Endothelial cell of umbilical vein (primary cell): Measurements from ENCODE around the gene INHBB. TPM values are rescaled to one million over a fixed set of nuclear protein-coding genes. Genes with fewer than 3 reads are reported as not detected.

Source experiments
- BruUV-seq: library from RNA; stranded (reverse); fragments of 400-500 nt; replicated peaks from 2 replicates; lab custom pipeline; 2021; lab: Mats Ljungman, UMichigan
- CTCF ChIA-PET: fragments of 300-600, 350-600 bp; sonication (Branson Sonifier 250); formaldehyde crosslinking; loops from one replicate; lab custom pipeline; 2021; ENCODE audit warnings: antibody characterized with exemption, inconsistent platforms; lab: Charles Lee
- POLR2A ChIA-PET: fragments of 300-600, 350-600 bp; sonication (Branson Sonifier 250); formaldehyde crosslinking; loops from one replicate; lab custom pipeline; 2021; ENCODE audit warnings: antibody characterized with exemption, inconsistent platforms; lab: Charles Lee
- DNase-seq: peaks from one replicate; pipeline ENCODE4 v3.0.0-alpha.2; 2011; ENCODE audit warnings: low read depth, low spot score
- FAIRE-seq: peaks from 2 replicates; lab custom pipeline; 2011; peaks lifted over from hg19 to GRCh38; lab: Jason Lieb, UNC
- H2AFZ ChIP-seq: 2 replicates; pipeline ENCODE4 v1.6.0; 2012; ENCODE audit warnings: low read depth, low read length, control low read depth, inconsistent platforms
- H3K27ac ChIP-seq: 2 replicates; pipeline ENCODE4 v1.5.1; 2011; ENCODE audit warnings: low read depth, mild to moderate bottlenecking, control low read depth, low read length, moderate library complexity; ENCODE audit not compliant: insufficient read depth
- H3K27me3 ChIP-seq, 2 experiments: 2 replicates each; pipeline versions ENCODE4 v1.6.0 to v1.6.1; 2011; ENCODE audit warnings: low read length in 2 of 2, mixed read lengths in 1 of 2; ENCODE audit not compliant: control insufficient read depth in 2 of 2, insufficient read depth in 2 of 2
- H3K36me3 ChIP-seq, 2 experiments: 2 replicates in 1 of 2; 3 replicates in 1 of 2; pipeline ENCODE4 v1.5.1; 2011; ENCODE audit warnings: low read length in 2 of 2, mild to moderate bottlenecking in 1 of 2, moderate library complexity in 1 of 2; ENCODE audit not compliant: control insufficient read depth in 2 of 2, insufficient read depth in 2 of 2; ENCODE audit errors: extremely low read depth in 1 of 2
- H3K4me1 ChIP-seq: 3 replicates; pipeline ENCODE4 v1.5.1; 2011; ENCODE audit warnings: mild to moderate bottlenecking, low read length; ENCODE audit not compliant: control insufficient read depth, insufficient read depth; ENCODE audit errors: extremely low read depth
- H3K4me2 ChIP-seq: 2 replicates; pipeline ENCODE4 v1.6.1; 2011; ENCODE audit warnings: low read length, control low read depth, mixed read lengths; ENCODE audit not compliant: insufficient read depth
- H3K4me3 ChIP-seq, 3 experiments: fragments of 200-600 bp in 1 of 3; sonication (generic), shearing (Covaris generic) in 1 of 3; replicated peaks in 1 of 3; 2 replicates each; pipeline ENCODE4 v1.5.1; 2011 to 2016; ENCODE audit warnings: control low read depth in 3 of 3, low read length in 3 of 3, mild to moderate bottlenecking in 2 of 3, inconsistent platforms in 1 of 3, low read depth in 1 of 3, moderate library complexity in 1 of 3; ENCODE audit not compliant: insufficient read depth in 1 of 3
- H3K79me2 ChIP-seq: 2 replicates; pipeline ENCODE4 v1.6.0; 2012; ENCODE audit warnings: low read length, inconsistent platforms; ENCODE audit not compliant: control insufficient read depth, insufficient read depth
- H3K9ac ChIP-seq: replicated peaks from 2 replicates; pipeline ENCODE3; 2011; ENCODE audit warnings: low read length, control low read depth; ENCODE audit not compliant: insufficient read depth; ENCODE audit errors: extremely low read depth
- H3K9me1 ChIP-seq: replicated peaks from 3 replicates; pipeline ENCODE4 v1.6.0; 2011; ENCODE audit warnings: mild to moderate bottlenecking, low read length; ENCODE audit not compliant: control insufficient read depth, insufficient read depth; ENCODE audit errors: extremely low read depth
- H3K9me3 ChIP-seq: replicated peaks from 2 replicates; pipeline ENCODE4 v1.5.1; 2012; ENCODE audit warnings: low read length, inconsistent platforms; ENCODE audit not compliant: control insufficient read depth, insufficient read depth
- H4K20me1 ChIP-seq: replicated peaks from 2 replicates; pipeline ENCODE3; 2011; ENCODE audit warnings: mild to moderate bottlenecking, low read length; ENCODE audit not compliant: control insufficient read depth, insufficient read depth; ENCODE audit errors: extremely low read depth
- CTCF ChIP-seq, 2 donors: IDR thresholded peaks; 1 replicate in 1 of 2; 2 replicates in 1 of 2; pipeline ENCODE4 v1.5.1; 2011; ENCODE audit warnings: low read length in 2 of 2, mild to moderate bottlenecking in 2 of 2, moderate library complexity in 2 of 2, control low read depth in 1 of 2, inconsistent platforms in 1 of 2, low read depth in 1 of 2; ENCODE audit not compliant: insufficient read depth in 1 of 2; ENCODE audit errors: extremely low read depth in 1 of 2
- EZH2 ChIP-seq: IDR thresholded peaks from 2 replicates; pipeline ENCODE4 v1.6.1; 2012; ENCODE audit warnings: borderline replicate concordance, low read depth, mild to moderate bottlenecking, moderate library complexity, low read length, inconsistent platforms; ENCODE audit not compliant: severe bottlenecking
- FOS ChIP-seq: IDR thresholded peaks from 2 replicates; pipeline ENCODE4 v1.6.1; 2011; ENCODE audit warnings: mild to moderate bottlenecking, low read length, moderate library complexity, borderline replicate concordance; ENCODE audit not compliant: insufficient read depth
- GATA2 ChIP-seq: IDR thresholded peaks from 2 replicates; pipeline ENCODE4 v1.7.0; 2011; ENCODE audit warnings: low read depth, mild to moderate bottlenecking, moderate library complexity, mixed read lengths, low read length; ENCODE audit not compliant: insufficient read length, insufficient read depth
- JUN ChIP-seq: IDR thresholded peaks from 2 replicates; pipeline ENCODE4 v1.6.1; 2011; ENCODE audit warnings: borderline replicate concordance, low read depth; ENCODE audit not compliant: insufficient read length, insufficient read depth
- MAX ChIP-seq: IDR thresholded peaks from 2 replicates; pipeline ENCODE4 v1.6.1; 2011; ENCODE audit not compliant: insufficient read depth, insufficient read length
- MYC ChIP-seq: IDR thresholded peaks from one replicate; pipeline ENCODE4 v1.6.1; 2011; ENCODE audit warnings: mild to moderate bottlenecking, low read depth, low read length
- POLR2AphosphoS5 ChIP-seq: IDR thresholded peaks from 2 replicates; pipeline ENCODE4 v1.6.1; 2012; ENCODE audit warnings: low read depth, mild to moderate bottlenecking, control low read depth, low read length, moderate library complexity; ENCODE audit not compliant: insufficient read depth
- dilution Hi-C: fragments of 300-500 bp; cut with MboI; formaldehyde crosslinking; loops from one replicate; pipeline ENCODE4 v1.15.0; 2019; ENCODE audit warnings: low sequenced_read_pairs; ENCODE audit not compliant: extremely low pct_ligation_motif_present
- intact Hi-C: fragments of 100-400 bp; cut with micrococcal nuclease; formaldehyde crosslinking; loops from one replicate; pipeline ENCODE4 v1.10.0; 2022
- polyA plus RNA-seq, 4 experiments: library from polyadenylated mRNA; depleted of rRNA in 3 of 4; stranded (reverse) in 3 of 4; unstranded in 1 of 4; fragments of >200 nt; gene quantifications; 2 replicates each; pipeline versions ENCODE4 v1.2.1 to v1.2.3, GENCODE V29; 2011 to 2012; ENCODE audit warnings: missing spikeins in 1 of 4
- total RNA-seq: library from RNA; stranded (reverse); gene quantifications from 2 replicates; pipeline ENCODE4 v1.2.3, GENCODE V29; 2021

The INHBB gene
- total and polyA plus RNA-seq, 2 donors (not counting 3 experiments of a cell fraction or from before 2014, with no cell fraction given) = 0.11 to 1.8 TPM

- no peak for TF ChIP-seq JUN
- TF ChIP-seq EZH2 = no peak
- TF ChIP-seq FOS = no peak
- TF ChIP-seq GATA2 = no peak
- ChIA-PET POLR2A (no interaction called here), CTCF (no interaction called here)
- H3K27me3 ChIP-seq = peaks cover 6 to 11% of the 10 kb centered on the region in 2 experiments
- no peaks in the 10 kb centered on the region for H4K20me1 ChIP-seq
- DNase-seq (no peak), FAIRE-seq (no peak)
- H2AFZ ChIP-seq = no peak overlapping the region
- no TSS peak for BruUV-seq
- dilution Hi-C loops = no loop called here
- no peaks in the 10 kb centered on the region for H3K36me3 ChIP-seq
- H3K4me3 ChIP-seq = no peak overlapping the region
- H3K9me1 ChIP-seq = no peaks in the 10 kb centered on the region
- H3K4me2 ChIP-seq = no peak overlapping the region
- H3K79me2 ChIP-seq = no peaks in the 10 kb centered on the region
- no peak overlapping the region for H3K9ac ChIP-seq
- intact Hi-C loops = loop anchor here (10.0 kb wide), 2 partner anchors 304 to 494 kb away; partner anchors contain the start of gene EPB41L5
- H3K27ac ChIP-seq = no peak overlapping the region
- no peaks in the 10 kb centered on the region for H3K9me3 ChIP-seq
- peaks cover 9% of the 10 kb centered on the region for H3K4me1 ChIP-seq
Observed at GRCh38 chr2:120319123-120319522, 26.8 kb upstream of the INHBB start.

GRCh38 chr2:120319686-120320317 lies 26.1 kb upstream of the INHBB start:
- no TSS peak for BruUV-seq
- no peaks in the 10 kb centered on the region for H3K36me3 ChIP-seq
- intact Hi-C loops (loop anchor here (10.0 kb wide), 2 partner anchors 305 to 495 kb away; partner anchors contain the start of gene EPB41L5), dilution Hi-C loops (no loop called here)
- no peaks in the 10 kb centered on the region for H3K9me3 ChIP-seq
- H3K9ac ChIP-seq = no peak overlapping the region
- H4K20me1 ChIP-seq = no peaks in the 10 kb centered on the region
- H3K4me3 ChIP-seq = no peak overlapping the region
- FAIRE-seq = no peak
- ChIA-PET CTCF (interaction anchor here (1.8 kb wide), 1 partner anchor 362 kb away, joined by 5 read pairs; no protein-coding TSS in a partner anchor), POLR2A (no interaction called here)
- peaks cover 6 to 11% of the 10 kb centered on the region in 2 experiments for H3K27me3 ChIP-seq
- H2AFZ ChIP-seq = no peak overlapping the region
- H3K4me1 ChIP-seq = peaks cover 6% of the 10 kb centered on the region
- no peak overlapping the region for H3K27ac ChIP-seq
- no peaks in the 10 kb centered on the region for H3K9me1 ChIP-seq
- no peak overlapping the region for H3K4me2 ChIP-seq
- no peak for DNase-seq
- no peak for TF ChIP-seq GATA2
- no peak for TF ChIP-seq JUN
- no peak for TF ChIP-seq MYC
- no peak for TF ChIP-seq CTCF (IDR thresholded peaks at IDR 0.05; ENCODE audit: extremely low read depth in 1 of 2, insufficient read depth in 1 of 2, low read depth in 1 of 2, low read length in 2 of 2)
- TF ChIP-seq MAX = no peak
- no peak for TF ChIP-seq FOS
- TF ChIP-seq POLR2AphosphoS5 = no peak
- TF ChIP-seq EZH2 = no peak
- H3K79me2 ChIP-seq = no peaks in the 10 kb centered on the region
